Uterus (tissue), 2 donors: ENCODE results near the gene WNT8A.

Experiments
- POLR2A ChIP-seq, 2 donors: fragments of 450-650 bp; IDR thresholded peaks; one replicate each; pipeline ENCODE4 v1.6.1; 2016; ENCODE audit warnings: antibody characterized with exemption in 2 of 2, mild to moderate bottlenecking in 1 of 2, moderate library complexity in 1 of 2
- TF ChIP-seq, protein P1 (sequence below), 4 experiments: fragments of 200-600 bp in 2 of 4; fragments of 450-650 bp in 2 of 4; sonication (generic) in 2 of 4; IDR thresholded peaks; one replicate each; pipeline ENCODE4 v1.5.1; 2016 to 2019; ENCODE audit warnings: antibody characterized with exemption in 4 of 4, mild to moderate bottlenecking in 2 of 4, moderate library complexity in 1 of 4

DNA sequence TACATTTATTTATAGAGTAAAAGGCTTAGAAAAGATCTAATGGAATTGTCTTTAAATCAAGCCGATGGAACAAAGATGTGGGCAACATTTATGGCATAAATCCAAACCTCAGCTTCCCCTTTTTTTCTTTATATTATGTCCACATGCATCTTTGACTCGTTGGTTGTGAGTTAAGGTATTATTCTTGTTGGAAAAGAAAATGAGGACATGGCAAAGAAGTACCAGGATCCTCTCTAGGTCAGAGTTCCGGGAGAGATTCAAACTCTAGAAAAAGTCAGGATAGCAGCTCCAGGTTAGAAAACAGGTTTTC lies 55.9 kb downstream of the WNT8A start:
- TF ChIP-seq, protein P1, sequence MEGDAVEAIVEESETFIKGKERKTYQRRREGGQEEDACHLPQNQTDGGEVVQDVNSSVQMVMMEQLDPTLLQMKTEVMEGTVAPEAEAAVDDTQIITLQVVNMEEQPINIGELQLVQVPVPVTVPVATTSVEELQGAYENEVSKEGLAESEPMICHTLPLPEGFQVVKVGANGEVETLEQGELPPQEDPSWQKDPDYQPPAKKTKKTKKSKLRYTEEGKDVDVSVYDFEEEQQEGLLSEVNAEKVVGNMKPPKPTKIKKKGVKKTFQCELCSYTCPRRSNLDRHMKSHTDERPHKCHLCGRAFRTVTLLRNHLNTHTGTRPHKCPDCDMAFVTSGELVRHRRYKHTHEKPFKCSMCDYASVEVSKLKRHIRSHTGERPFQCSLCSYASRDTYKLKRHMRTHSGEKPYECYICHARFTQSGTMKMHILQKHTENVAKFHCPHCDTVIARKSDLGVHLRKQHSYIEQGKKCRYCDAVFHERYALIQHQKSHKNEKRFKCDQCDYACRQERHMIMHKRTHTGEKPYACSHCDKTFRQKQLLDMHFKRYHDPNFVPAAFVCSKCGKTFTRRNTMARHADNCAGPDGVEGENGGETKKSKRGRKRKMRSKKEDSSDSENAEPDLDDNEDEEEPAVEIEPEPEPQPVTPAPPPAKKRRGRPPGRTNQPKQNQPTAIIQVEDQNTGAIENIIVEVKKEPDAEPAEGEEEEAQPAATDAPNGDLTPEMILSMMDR (IDR thresholded peaks at IDR 0.05), result no peak
- TF ChIP-seq POLR2A (IDR thresholded peaks at IDR 0.05), result no peak
